Esophagus squamous epithelium (tissue), 5 donors: ENCODE measurements around the gene ADAMTS7. TPM values are rescaled to one million over a fixed set of nuclear protein-coding genes. Genes with fewer than 3 reads are reported as not detected.
A peak's percentile ranks its signal among the peaks of the same experiment; 100 is the strongest.
"Not testable (repeated sequence)": the region's sequence is repeated elsewhere in the genome, so short reads cannot be mapped to it uniquely, and the experiment has no call there.

Experiments used
- DNase-seq: peaks from one replicate; lab custom pipeline; 2025; lab: John Stamatoyannopoulos, UW
- H3K27ac ChIP-seq, 4 donors: fragments of 200-600 bp; sonication (generic); one replicate each; pipeline ENCODE4 v1.5.1; 2016 to 2019; ENCODE audit warnings: mild to moderate bottlenecking in 1 of 4
- H3K27me3 ChIP-seq, 4 donors: fragments of 200-600 bp; sonication (generic); 1 replicate in 3 of 4; 2 replicates in 1 of 4; pipeline versions ENCODE4 v1.5.1 to v1.6.0; 2017 to 2021; ENCODE audit warnings: antibody characterized with exemption in 1 of 4
- H3K36me3 ChIP-seq, 3 donors: fragments of 200-600 bp; sonication (generic); one replicate each; pipeline ENCODE4 v1.5.1; 2016 to 2019
- H3K4me1 ChIP-seq, 3 donors: fragments of 200-600 bp; sonication (generic); one replicate each; pipeline ENCODE4 v1.5.1; 2017 to 2019
- H3K4me3 ChIP-seq, 4 donors: fragments of 200-600 bp; sonication (generic); 1 replicate in 3 of 4; 2 replicates in 1 of 4; pipeline ENCODE4 v1.5.1; 2016 to 2019; ENCODE audit warnings: mild to moderate bottlenecking in 2 of 4, moderate library complexity in 1 of 4
- H3K9me3 ChIP-seq, 3 donors: fragments of 200-600 bp; sonication (generic); one replicate each; pipeline ENCODE4 v1.5.1; 2016 to 2019
- CTCF ChIP-seq, 6 experiments: fragments of 450-650 bp in 4 of 6; fragments of 200-600 bp in 2 of 6; sonication (generic) in 2 of 6; IDR thresholded peaks; one replicate each; pipeline ENCODE4 v1.5.1; 2016 to 2019; ENCODE audit warnings: antibody characterized with exemption in 6 of 6, mild to moderate bottlenecking in 4 of 6, moderate library complexity in 4 of 6
- POLR2A ChIP-seq, 4 donors: fragments of 450-650 bp; IDR thresholded peaks; one replicate each; pipeline ENCODE4 v1.6.1; 2017; ENCODE audit warnings: antibody characterized with exemption in 4 of 4, mild to moderate bottlenecking in 4 of 4, moderate library complexity in 3 of 4
- WGBS, 2 donors: methylation state at CpG; one replicate each; pipeline ENCODE4 v1.1.5; 2018; 5-methylcytosine and 5-hydroxymethylcytosine counted together
- intact Hi-C: fragments of 100-400 bp; cut with DNase I; formaldehyde crosslinking; loops from one replicate; pipeline ENCODE4 v1.15.0; 2022
- total RNA-seq, 4 donors: library from RNA; depleted of rRNA; stranded (reverse); fragments of >200 nt; gene quantifications; one replicate each; pipeline ENCODE4 v1.1.0, GENCODE V29; 2016
- donor health status: DM: yes; HTN: yes; CAD: no.

The ADAMTS7 gene
- total RNA-seq, 4 donors from 2014 or later = 0.42 to 0.76 (median 0.56) TPM

- no peaks in the 10 kb centered on the region for H3K9me3 ChIP-seq
- H3K27me3 ChIP-seq = no peaks in the 10 kb centered on the region
- H3K4me1 ChIP-seq = peaks cover 8 to 49% (median 18%) of the 10 kb centered on the region in 3 donors
- 60 to 75% methylated on average over 1 to 8 of the region's 26 CpGs for WGBS, 2 donors
- H3K27ac ChIP-seq = no peak overlapping the region
- intact Hi-C loops = no loop called here
- H3K36me3 ChIP-seq = no peaks in the 10 kb centered on the region
- TF ChIP-seq POLR2A (IDR thresholded peaks at IDR 0.05) (no peak), CTCF (IDR thresholded peaks at IDR 0.05) (no peak)
- no peak for DNase-seq
- H3K4me3 ChIP-seq = no peak overlapping the region
Observed at GRCh38 chr15:78763796-78764241, 47.4 kb downstream of the ADAMTS7 start.

- Histone ChIP-seq H3K36me3 (no peaks in the 10 kb centered on the region), H3K9me3 (no peaks in the 10 kb centered on the region), H3K4me3 (no peak overlapping the region), H3K27ac (no peak overlapping the region), H3K4me1 (peaks cover 8 to 55% (median 18%) of the 10 kb centered on the region in 3 donors), H3K27me3 (no peaks in the 10 kb centered on the region)
- no peak for DNase-seq
- TF ChIP-seq CTCF (IDR thresholded peaks at IDR 0.05) = no peak
- no peak for TF ChIP-seq POLR2A (IDR thresholded peaks at IDR 0.05)
- 89 to 95% methylated on average over 15 of the region's 29 CpGs for WGBS, 2 donors
- intact Hi-C loops = no loop called here
Observed at GRCh38 chr15:78762985-78763795, 48.1 kb downstream of the ADAMTS7 start.

GRCh38 chr15:78762386-78762961 lies 48.8 kb downstream of the ADAMTS7 start:
- Histone ChIP-seq H3K4me1 (peaks cover 10 to 62% (median 20%) of the 10 kb centered on the region in 3 donors), H3K27ac (peak overlapping the region in 1 of 4 donors; percentile 50)
- whole genome bisulfite sequencing, 2 donors = 80 to 98% methylated on average over 3 to 7 of the region's 25 CpGs
- H3K9me3 ChIP-seq, H3K36me3 ChIP-seq, H3K27me3 ChIP-seq, DNase-seq, intact Hi-C loops, H3K4me3 ChIP-seq: not testable (repeated sequence)

GRCh38 chr15:78761891-78762385 lies 49.3 kb downstream of the ADAMTS7 start:
- DNase-seq = no peak
- Histone ChIP-seq H3K27ac (peak overlapping the region in 2 of 4 donors; percentile 34 to 50), H3K27me3 (no peaks in the 10 kb centered on the region), H3K4me1 (peaks cover 15 to 68% (median 25%) of the 10 kb centered on the region in 3 donors), H3K9me3 (no peaks in the 10 kb centered on the region), H3K36me3 (no peaks in the 10 kb centered on the region), H3K4me3 (no peak overlapping the region)
- no peak for TF ChIP-seq CTCF (IDR thresholded peaks at IDR 0.05)
- TF ChIP-seq POLR2A (IDR thresholded peaks at IDR 0.05) = no peak
- intact Hi-C loops = no loop called here
- WGBS, 2 donors = no CpG with 5 or more reads among the region's 3 CpGs

- peak; percentile 18 for DNase-seq
- H3K9me3 ChIP-seq, H3K27me3 ChIP-seq, H3K36me3 ChIP-seq, H3K4me3 ChIP-seq, intact Hi-C loops: not testable (repeated sequence)
- H3K27ac ChIP-seq = peak overlapping the region in 3 of 4 donors; percentile 20 to 50 (median 34)
- H3K4me1 ChIP-seq = peaks cover 18 to 72% (median 27%) of the 10 kb centered on the region in 3 donors
- WGBS, 2 donors = 81% methylated on average over 4 of the region's 9 CpGs; no CpG with 5 or more reads in 1 of the 2 donors
Observed at GRCh38 chr15:78761475-78761874, 49.8 kb downstream of the ADAMTS7 start.

GRCh38 chr15:78761020-78761419 lies 50.2 kb downstream of the ADAMTS7 start:
- DNase-seq = no peak
- intact Hi-C loops = no loop called here
- no peak overlapping the region for H3K4me3 ChIP-seq
- TF ChIP-seq POLR2A (IDR thresholded peaks at IDR 0.05) (no peak), CTCF (IDR thresholded peaks at IDR 0.05) (no peak)
- peaks cover 22 to 77% (median 27%) of the 10 kb centered on the region in 3 donors for H3K4me1 ChIP-seq
- H3K27ac ChIP-seq = peak overlapping the region in 3 of 4 donors; percentile 7 to 50 (median 20)
- H3K9me3 ChIP-seq = no peaks in the 10 kb centered on the region
- no peaks in the 10 kb centered on the region for H3K27me3 ChIP-seq
- 82 to 93% methylated on average over 3 to 5 of the region's 8 CpGs for WGBS, 2 donors
- H3K36me3 ChIP-seq = no peaks in the 10 kb centered on the region

GRCh38 chr15:78760091-78760882 lies 51.0 kb downstream of the ADAMTS7 start:
- intact Hi-C loops, DNase-seq, H3K36me3 ChIP-seq, H3K27me3 ChIP-seq, H3K9me3 ChIP-seq, H3K4me3 ChIP-seq: not testable (repeated sequence)
- WGBS, 2 donors = 35 to 58% methylated on average over 2 to 6 of the region's 13 CpGs
- H3K4me1 ChIP-seq = peaks cover 24 to 84% (median 27%) of the 10 kb centered on the region in 3 donors
- H3K27ac ChIP-seq = peak overlapping the region in 3 of 4 donors; percentile 42 to 70 (median 50)
